Neural crest cell (in vitro differentiated cells): Measurements from ENCODE around the gene ACACA. TPM values are rescaled to one million over a fixed set of nuclear protein-coding genes. Genes with fewer than 3 reads are reported as not detected.

ENCODE experiments used
- DNase-seq: peaks from one replicate; pipeline ENCODE4 v3.0.0; 2021; ENCODE audit warnings: low read depth, mixed read lengths, low spot score
- H3K27ac Mint-ChIP-seq: one replicate; pipeline ENCODE4 v1.8.0; 2021; ENCODE audit warnings: mild to moderate bottlenecking, mixed read lengths; ENCODE audit not compliant: unreplicated experiment
- H3K27me3 Mint-ChIP-seq: 2 replicates; pipeline ENCODE4 v1.8.0; 2021; ENCODE audit warnings: low read depth, mild to moderate bottlenecking, mixed read lengths
- H3K36me3 Mint-ChIP-seq: 2 replicates; pipeline ENCODE4 v1.8.0; 2021; ENCODE audit warnings: low read depth, mild to moderate bottlenecking, mixed read lengths
- H3K4me1 Mint-ChIP-seq: 2 replicates; pipeline ENCODE4 v1.8.0; 2021; ENCODE audit warnings: mixed read lengths
- H3K4me3 Mint-ChIP-seq: one replicate; pipeline ENCODE4 v1.8.0; 2021; ENCODE audit warnings: mild to moderate bottlenecking, mixed read lengths
- H3K9me3 Mint-ChIP-seq: 2 replicates; pipeline ENCODE4 v1.8.0; 2021; ENCODE audit warnings: mixed read lengths
- total RNA-seq: library from RNA; stranded (reverse); gene quantifications from 2 replicates; pipeline ENCODE4 v1.2.1, GENCODE V29; 2021
- TF ChIP-seq, protein P1 (sequence below): fragments of 200-600 bp; sonication (generic); conservative IDR thresholded peaks from 2 replicates; pipeline ENCODE4 v1.5.0; 2021; ENCODE audit warnings: antibody characterized with exemption, mild to moderate bottlenecking

Gene ACACA
- total RNA-seq, 1 donor from 2014 or later = 211 TPM

DNA sequence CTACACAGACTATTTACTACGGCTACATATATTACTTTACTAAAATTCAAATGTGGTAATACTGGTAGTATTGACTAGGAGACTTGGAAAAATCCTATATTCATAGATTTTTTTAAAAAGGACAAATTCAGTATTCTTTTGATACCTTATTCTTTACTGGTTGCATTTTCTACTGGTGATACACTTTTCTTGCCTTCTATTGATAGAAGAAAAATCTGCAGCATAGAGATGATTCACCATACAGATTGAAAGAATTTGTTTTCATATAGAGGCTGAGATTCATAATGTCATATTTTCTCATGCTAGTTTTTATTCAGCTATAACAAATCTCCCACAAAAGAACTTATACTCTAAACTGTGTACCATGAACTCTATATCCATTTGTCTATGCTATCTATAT lies 226.3 kb downstream of the ACACA start:
- no peak overlapping the region for H3K27ac Mint-ChIP-seq
- peaks cover 17% of the 10 kb centered on the region for H3K4me1 Mint-ChIP-seq
- H3K9me3 Mint-ChIP-seq = no peaks in the 10 kb centered on the region
- no peak overlapping the region for H3K4me3 Mint-ChIP-seq
- TF ChIP-seq, protein P1, sequence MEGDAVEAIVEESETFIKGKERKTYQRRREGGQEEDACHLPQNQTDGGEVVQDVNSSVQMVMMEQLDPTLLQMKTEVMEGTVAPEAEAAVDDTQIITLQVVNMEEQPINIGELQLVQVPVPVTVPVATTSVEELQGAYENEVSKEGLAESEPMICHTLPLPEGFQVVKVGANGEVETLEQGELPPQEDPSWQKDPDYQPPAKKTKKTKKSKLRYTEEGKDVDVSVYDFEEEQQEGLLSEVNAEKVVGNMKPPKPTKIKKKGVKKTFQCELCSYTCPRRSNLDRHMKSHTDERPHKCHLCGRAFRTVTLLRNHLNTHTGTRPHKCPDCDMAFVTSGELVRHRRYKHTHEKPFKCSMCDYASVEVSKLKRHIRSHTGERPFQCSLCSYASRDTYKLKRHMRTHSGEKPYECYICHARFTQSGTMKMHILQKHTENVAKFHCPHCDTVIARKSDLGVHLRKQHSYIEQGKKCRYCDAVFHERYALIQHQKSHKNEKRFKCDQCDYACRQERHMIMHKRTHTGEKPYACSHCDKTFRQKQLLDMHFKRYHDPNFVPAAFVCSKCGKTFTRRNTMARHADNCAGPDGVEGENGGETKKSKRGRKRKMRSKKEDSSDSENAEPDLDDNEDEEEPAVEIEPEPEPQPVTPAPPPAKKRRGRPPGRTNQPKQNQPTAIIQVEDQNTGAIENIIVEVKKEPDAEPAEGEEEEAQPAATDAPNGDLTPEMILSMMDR = no peak
- H3K36me3 Mint-ChIP-seq = peaks cover 6% of the 10 kb centered on the region
- DNase-seq = no peak
- H3K27me3 Mint-ChIP-seq = no peaks in the 10 kb centered on the region

DNA sequence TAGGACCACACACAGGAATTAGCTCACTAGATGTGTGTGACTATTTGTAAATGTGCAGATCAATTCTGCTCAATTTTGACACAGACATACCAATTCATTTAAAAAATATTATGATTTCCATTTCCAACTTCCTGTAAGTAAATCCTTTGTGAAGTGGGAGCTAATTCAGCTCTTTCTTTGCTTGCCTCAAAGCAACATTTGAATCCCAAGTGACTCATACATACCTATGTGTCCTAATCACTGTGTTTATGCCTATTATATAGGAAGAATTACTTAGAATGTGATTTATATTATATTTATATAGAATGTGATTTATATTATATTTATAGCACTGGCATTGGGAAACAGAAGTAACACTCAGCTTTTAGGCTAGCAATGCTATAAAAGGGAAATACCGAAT lies 226.7 kb downstream of the ACACA start:
- no peaks in the 10 kb centered on the region for H3K9me3 Mint-ChIP-seq
- H3K4me3 Mint-ChIP-seq = no peak overlapping the region
- H3K27me3 Mint-ChIP-seq = no peaks in the 10 kb centered on the region
- H3K4me1 Mint-ChIP-seq = peaks cover 17% of the 10 kb centered on the region
- no peak for DNase-seq
- H3K36me3 Mint-ChIP-seq = peaks cover 6% of the 10 kb centered on the region
- TF ChIP-seq, protein P1 = no peak
- H3K27ac Mint-ChIP-seq = no peak overlapping the region

DNA sequence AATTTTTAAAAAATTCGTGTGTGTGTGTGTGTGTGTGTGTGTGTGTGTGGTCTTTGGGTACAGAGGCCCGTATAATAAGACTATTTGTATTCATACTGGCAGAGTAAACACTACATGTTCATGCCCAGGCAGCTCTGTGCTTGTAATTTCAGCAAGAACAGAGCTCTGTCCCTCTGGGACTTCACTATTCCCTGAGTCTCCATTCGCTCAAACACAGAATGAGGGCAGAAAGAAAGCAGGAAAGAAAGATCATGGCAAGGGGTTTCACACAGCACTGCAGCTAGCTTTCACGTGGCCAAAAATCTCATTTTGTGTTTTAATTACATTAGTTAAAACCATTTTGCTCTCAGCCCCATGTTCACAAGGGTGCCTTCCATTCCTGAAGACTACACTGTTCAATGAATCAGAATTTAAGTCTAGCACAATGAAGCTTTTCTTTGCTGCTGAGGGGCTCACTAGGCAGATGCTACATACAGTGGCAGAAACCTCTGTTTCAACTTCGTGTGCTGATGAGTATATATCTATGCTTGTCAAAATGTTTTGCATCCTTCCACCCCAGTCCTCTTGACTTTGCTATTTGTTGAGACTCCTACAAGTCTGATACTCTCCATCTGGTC lies 229.3 kb downstream of the ACACA start:
- H3K4me1 Mint-ChIP-seq = peaks cover 21% of the 10 kb centered on the region
- no peak for DNase-seq
- no peaks in the 10 kb centered on the region for H3K27me3 Mint-ChIP-seq
- peak overlapping the region; percentile 81 for H3K27ac Mint-ChIP-seq
- TF ChIP-seq, protein P1 = no peak
- H3K9me3 Mint-ChIP-seq = no peaks in the 10 kb centered on the region
- H3K36me3 Mint-ChIP-seq = peaks cover 8% of the 10 kb centered on the region
- no peak overlapping the region for H3K4me3 Mint-ChIP-seq

DNA sequence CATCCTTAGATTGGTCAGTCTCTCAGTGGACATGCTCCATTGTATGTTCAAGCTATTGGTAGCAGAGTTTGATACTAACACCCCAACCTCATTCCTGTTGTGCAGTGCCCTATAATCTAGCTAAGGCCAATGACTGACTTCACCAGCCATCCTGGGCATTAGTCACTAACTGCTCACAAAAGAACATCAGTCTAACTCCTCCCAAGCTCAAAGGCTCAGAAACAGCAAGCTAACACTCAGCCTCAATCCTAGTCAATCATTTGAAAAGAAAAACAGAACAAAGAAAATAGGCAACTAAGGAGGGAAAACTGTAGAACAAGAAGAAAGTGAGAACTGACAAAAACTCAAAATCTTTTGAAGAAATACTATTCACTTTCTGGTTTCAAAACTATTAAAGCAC lies 229.9 kb downstream of the ACACA start:
- TF ChIP-seq, protein P1 = no peak
- Mint-ChIP-seq H3K4me1 (peaks cover 21% of the 10 kb centered on the region), H3K27me3 (no peaks in the 10 kb centered on the region), H3K9me3 (no peaks in the 10 kb centered on the region), H3K36me3 (peaks cover 8% of the 10 kb centered on the region), H3K27ac (peak overlapping the region; percentile 32), H3K4me3 (no peak overlapping the region)
- no peak for DNase-seq

DNA sequence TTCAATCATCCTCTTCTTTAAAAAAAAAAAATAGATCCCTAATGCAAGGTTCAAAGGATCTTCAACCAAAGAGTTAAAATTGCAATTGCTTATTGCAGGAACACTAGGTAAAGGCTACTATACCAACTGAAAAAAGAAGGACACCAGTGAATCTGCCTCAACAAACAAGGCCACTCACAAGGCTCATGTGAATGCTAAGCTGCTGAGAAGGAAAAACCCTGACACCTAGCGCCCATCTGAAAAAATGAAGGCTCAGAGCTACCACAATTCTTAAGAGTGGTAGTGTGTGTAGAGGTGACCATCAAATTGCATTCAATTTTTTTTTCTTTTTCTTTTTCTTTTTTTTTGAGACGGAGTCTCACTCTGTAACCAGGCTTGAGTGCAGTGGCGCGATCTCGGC lies 232.4 kb downstream of the ACACA start:
- H3K36me3 Mint-ChIP-seq = peaks cover 4% of the 10 kb centered on the region
- TF ChIP-seq, protein P1 = peak; percentile 61
- peaks cover 29% of the 10 kb centered on the region for H3K4me1 Mint-ChIP-seq
- no peak overlapping the region for H3K4me3 Mint-ChIP-seq
- no peaks in the 10 kb centered on the region for H3K27me3 Mint-ChIP-seq
- no peak overlapping the region for H3K27ac Mint-ChIP-seq
- H3K9me3 Mint-ChIP-seq = no peaks in the 10 kb centered on the region
- DNase-seq = no peak
